Activated CD4-positive, alpha-beta T cell treated with anti-CD3 and anti-CD28 coated beads, Interleukin-2, Interleukin-4, amounts not matched to agents 100 ng/mL and 50 ng/mL, durations not matched to agents 16 hours and 8 hours (primary cell): Measurements from ENCODE around the gene BMP4.

ENCODE experiments used
- DNase-seq: peaks from one replicate; pipeline ENCODE4 v3.0.0-alpha.2; 2020; ENCODE audit warnings: low spot score

The BMP4 gene

DNA sequence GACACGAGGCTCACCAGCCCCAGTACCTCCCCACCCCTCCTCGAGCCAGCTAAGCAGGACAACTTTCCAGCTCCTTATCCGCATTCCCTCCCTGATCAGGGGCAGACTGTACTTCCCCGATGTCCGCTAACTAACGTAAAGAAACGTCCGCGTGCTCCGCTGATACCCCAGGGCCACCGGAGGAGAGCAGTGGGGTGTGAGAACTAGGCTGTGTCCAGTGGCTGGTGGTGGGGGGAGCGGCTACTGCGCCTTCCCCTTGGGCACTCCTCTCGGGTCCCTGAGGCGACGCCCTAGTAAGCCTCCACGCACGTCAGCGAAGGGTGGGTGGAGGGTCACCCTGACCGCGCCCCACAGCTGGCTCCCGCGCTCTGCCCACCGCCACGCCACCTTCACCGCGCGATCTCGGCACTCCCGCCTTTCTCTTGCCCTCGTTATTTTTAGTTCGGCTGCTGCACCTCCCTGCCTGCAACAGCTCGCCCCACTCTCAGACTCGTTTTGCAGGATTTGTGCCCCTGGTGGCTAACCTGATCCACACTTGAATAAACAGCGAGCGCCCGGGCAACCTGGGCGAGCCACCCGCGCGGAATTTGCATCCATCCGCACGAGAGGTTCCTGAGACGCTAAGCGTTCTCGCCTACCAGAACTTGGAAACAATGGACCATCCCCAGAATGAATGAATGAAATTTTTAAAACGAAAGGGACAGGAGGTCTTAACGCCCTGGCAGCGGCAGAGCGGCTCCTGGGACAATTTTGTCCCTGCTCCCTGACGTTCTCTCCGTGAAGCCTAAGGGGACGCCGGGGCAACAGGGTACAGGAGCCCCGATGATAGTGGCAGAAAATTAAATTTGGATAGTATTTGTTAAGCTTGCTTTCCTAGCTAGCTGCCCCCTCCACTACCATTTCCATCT is 6.9 kb upstream of the BMP4 start:
- no peak for DNase-seq

GRCh38 chr14:53962953-53963319 is 6.3 kb upstream of the BMP4 start:
- DNase-seq, result no peak

GRCh38 chr14:53958628-53959027 is 2.0 kb upstream of the BMP4 start:
- no peak for DNase-seq

- DNase-seq, result no peak
Observed at GRCh38 chr14:53957739-53958138, 1.1 kb upstream of the BMP4 start.

DNA sequence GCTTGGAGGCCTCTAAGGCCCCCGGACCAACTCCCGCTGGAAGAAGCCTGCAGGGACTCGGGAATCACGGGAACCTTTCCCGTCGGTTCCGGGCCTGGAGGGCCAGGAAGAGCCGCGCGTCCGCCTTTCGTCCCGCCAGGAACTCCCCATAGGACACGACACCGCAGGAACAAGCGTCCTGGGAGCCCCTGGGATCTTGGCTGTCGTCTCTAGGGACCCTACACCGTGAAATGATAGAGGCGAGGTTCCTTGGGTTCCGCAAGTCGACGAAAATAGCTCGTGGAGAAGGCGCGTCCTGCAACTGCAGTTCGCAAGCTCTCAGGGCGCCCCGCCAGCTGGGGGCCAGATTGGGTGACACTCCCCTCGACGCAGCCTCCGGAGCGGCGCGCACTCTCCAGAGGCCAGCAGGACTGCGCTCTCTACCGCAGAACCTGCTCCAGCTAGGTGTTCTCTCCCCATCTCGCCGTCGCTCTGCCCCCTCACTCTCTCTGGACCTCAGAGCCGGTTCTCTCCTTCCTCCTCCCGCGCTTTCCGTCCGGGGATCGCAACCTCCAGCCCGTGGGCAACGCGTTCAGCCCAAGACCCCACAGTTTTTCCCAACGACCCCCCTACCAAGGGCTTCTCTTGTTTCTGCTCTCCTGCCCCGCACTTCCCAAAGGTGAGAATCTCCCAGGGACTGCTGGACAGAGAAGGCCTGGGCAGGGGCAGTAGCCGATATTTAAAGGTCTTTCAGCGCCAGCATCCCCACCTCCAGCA is 776 bp downstream of the BMP4 start:
- DNase-seq, result no peak

DNA sequence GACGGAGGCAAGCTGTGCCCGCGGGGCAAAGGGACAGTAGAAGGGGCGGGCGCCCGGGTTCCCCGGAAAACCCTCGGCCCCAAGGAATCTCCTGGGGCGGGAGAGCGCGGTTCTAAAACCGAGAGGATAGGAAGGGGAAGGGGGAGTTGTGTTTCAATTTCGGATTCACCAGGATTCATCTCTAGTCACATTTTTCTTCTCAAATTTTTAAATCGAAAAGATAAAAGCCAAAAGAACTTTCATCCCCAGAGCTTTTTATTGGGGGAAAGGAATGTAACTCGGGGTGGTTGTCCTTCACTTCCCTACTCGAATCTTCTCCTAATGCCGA is 1.4 kb downstream of the BMP4 start:
- DNase-seq, result no peak

DNA sequence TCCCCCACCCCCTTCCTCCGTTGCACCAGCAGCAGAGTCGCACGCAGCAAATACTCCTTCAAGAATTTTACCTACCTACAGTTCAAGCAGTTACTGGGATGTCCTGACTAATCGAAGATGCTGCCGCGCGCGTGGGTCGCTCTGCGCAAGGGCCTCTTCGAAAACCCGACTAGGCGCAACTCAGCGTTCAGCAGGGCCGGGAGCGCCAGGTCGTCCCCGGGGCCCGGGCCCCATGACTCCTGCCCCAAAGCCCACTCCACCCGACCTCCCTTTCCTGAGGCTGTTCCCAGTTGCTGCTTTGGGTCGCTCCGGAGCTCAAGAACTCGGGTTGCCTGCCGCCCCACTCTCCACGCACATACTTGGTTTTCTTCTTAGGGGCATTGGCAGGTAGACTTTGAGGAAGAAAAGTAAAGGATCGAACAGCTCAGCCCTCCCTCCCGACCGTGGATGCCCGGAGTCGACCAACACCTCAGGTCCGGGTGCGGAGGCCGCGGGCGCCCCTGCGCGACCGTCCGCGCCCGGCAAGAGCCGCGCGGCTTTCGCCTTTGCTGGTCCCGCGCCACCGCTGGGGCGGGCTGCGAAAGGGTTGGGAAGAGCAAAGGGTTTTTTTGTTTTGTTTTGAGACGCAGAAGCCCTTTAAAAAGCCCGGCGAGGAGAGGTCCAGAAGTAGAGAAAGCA is 1.9 kb downstream of the BMP4 start:
- no peak for DNase-seq

DNA sequence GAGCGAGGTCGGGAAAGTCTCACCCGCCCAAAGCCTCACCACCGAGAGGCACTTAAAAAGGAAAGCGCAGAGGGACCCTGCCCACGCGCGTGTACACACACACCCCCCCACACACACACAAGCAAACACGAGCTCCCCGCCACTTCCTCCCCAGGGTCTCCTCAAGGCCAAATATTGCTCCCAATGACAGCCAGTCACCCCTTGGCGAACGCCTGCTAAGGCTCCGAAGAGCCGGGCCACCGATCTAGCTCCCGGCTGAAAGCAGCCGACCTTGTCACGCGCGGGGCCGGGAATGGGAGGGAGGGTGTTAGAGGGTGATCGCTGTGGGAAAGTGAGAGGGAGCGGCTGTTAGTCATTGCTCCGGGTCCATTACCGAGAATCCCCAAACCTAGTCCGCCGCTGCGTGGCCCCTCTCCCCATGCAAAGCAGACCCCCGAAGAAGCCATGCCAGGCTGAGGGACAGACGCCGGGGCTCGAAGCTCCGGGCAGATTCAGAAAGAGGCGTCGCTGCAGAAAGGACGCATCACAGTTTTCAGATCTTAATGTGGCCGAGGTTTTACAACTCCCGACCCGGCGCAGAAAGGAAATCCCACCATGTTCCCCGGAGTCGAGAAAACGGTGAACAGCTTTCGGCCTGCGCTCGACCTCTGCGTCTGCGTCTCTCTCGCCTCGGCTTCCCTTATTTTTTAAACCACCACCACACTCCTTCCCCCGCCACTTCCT is 2.6 kb downstream of the BMP4 start:
- no peak for DNase-seq

DNA sequence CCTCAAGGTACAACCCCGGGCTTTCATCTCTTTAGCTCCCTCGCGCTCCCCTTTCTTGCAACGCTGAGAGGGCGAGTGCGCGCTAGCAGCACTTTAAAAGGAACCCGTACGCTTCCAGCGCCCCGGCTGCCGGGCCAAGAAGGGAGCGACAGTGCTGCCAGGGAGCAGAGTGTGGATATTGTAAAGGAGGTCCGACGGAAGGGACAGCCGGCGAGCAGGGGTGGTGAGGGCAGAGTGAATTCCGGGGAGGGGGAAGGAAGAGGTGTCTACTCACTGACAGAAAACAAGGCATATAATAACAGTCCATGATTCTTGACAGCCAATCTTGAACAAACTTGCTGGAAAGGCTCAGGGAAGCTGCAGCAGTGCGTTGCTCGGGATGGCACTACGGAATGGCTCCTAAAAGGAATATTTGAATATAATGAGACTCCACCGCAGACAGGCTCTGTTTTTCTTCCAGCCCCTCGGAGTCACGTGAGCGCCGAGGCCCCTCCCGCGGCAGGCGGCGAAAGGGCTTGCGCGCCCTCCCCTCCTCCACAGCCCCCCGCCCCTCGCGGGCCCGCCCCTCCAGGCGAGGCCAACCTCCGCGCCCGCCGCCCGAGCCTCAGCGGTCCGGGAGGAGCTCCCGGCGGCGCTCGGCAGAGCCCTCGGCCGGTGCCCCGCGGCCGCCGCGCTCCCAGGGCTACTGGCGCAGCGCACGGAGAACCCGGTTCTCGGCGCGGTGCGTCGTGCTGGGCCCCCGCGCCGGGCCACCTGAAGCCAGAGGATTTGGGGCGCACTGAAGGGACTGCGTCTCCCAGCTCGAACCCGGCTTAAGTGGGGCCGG is 3.4 kb downstream of the BMP4 start:
- no peak for DNase-seq

DNA sequence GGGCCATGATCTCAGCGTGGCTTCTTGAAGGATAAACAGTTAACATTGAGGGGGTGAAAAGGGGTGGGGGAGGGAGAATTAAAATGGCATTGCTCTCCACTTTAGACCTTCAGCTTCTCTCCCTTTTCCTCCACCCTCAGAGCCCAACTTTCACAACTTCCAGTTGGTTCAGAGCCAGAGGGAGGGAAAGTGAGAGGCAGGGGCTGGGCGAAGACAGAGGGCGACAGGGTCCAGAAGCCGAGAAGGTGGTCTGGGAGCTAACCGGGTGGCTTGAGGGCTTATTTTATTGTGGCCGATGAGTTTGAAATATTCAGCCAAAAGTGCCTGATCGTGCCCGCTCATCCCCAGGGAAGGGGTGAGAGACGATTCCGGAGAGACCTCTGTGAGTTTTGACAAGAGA is 4.1 kb downstream of the BMP4 start:
- DNase-seq, result no peak

DNA sequence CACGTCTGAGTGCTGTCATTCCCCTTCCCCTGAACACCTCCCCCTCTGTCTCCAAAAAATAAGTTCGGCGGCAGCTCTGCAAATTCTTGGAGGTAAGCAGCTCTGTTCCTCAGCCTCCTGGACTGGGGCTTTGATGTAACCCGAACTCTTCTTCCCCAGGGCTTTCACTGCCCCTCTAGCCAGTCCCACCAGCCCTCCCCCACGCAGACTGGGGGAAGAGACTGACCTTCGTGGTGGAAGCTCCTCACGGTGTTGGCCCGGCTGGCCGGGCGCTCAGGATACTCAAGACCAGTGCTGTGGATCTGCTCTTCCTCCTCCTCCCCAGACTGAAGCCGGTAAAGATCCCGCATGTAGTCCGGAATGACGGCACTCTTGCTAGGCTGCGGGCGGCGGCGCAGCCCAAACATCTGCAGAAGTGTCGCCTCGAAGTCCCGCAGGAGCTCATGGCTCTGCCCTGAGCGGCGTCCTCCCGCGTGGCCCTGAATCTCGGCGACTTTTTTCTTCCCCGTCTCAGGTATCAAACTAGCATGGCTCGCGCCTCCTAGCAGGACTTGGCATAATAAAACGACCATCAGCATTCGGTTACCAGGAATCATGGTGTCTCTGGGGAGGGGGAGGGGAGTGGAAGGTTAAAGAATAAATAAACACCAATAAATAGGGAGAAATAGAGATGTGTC is 4.9 kb downstream of the BMP4 start:
- no peak for DNase-seq

GRCh38 chr14:53951243-53951626 is 5.4 kb downstream of the BMP4 start:
- no peak for DNase-seq

DNA sequence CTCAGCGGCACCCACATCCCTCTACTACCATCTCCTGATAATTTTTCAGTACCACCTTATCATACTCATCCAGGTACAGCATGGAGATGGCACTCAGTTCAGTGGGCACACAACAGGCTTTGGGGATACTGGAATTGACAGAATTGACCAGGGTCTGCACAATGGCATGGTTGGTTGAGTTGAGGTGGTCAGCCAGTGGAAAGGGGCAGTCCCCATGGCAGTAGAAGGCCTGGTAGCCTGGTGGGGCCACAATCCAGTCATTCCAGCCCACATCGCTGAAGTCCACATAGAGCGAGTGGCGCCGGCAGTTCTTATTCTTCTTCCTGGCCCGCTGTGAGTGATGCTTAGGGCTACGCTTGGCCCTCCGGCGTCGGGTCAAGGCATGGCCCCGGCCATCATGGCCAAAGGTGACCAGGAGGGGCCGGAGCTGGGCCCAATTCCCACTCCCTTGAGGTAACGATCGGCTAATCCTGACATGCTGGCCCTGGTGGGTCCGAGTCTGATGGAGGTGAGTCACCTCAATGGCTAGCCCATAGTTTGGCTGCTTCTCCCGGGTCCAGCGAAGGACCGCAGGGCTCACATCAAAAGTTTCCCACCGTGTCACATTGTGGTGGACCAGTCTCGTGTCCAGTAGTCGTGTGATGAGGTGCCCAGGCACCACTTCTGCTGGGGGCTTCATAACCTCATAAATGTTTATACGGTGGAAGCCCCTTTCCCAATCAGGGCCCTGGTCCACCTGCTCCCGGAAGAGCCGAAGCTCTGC is 6.4 kb downstream of the BMP4 start:
- DNase-seq, result no peak

- DNase-seq, result no peak
Observed at GRCh38 chr14:53949201-53949600, 7.4 kb downstream of the BMP4 start.

GRCh38 chr14:53948205-53948884 is 8.3 kb downstream of the BMP4 start:
- DNase-seq, result no peak

DNA sequence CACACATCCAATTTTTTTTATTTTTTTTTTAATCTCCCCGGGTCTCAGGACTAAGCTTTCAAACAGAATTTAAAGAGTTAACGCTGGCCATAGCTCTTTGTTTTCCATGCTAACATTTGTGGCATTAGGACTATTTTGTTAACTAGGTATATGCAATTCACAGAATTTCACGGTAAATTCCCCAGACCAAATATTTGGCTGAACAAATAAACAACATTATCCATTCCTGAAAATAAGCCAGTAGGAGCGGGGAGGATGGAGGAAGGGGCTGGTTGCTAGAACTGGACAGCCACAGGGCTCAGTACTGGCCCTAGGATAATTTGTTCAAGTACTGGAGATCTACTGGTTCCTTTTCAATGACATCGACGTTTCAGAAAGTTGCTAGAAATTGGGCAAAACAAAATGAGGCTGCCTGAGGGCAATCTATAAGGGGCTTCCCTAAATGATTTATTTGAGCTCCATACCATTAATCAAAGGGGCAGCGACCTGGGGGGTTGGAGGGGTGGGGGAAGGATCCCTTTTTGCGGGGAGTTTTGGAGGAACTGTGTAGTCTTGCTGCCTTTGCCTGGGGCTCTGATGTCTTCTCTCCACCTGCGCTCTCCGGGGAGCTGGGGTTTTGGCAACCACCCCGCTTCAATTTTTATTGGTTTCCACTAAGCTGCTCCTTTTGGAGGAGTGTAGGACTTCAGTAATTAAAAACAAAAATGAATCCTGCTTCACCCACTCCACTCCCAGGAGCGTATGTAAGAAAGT is 9.0 kb downstream of the BMP4 start:
- DNase-seq, result no peak

DNA sequence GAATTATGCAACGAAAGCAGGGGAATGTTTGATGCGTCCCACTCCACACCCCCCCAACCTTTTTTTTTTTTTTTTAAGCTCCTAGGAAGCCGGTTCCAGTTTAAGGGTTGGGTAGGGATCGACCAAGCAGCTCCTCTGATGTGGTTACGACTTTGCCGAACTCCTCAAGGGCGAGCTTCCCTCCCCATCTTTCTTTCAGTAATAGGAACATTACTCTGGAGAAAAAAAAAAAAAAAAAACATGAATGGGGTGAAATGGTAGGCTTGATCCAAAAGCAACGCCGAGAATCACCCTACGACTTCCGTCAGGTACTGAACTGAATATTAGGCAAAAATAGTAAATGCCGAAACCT is 9.6 kb downstream of the BMP4 start:
- no peak for DNase-seq

- DNase-seq, result no peak
Observed at GRCh38 chr14:53946404-53947093, 10.1 kb downstream of the BMP4 start.
